ENCODE data around the gene CDH13. TPM values are rescaled to one million over a fixed set of nuclear protein-coding genes. Genes with fewer than 3 reads are reported as not detected.
A peak's percentile ranks its signal among the peaks of the same experiment; 100 is the strongest.

Gene CDH13
- total RNA-seq, 1 donor = 102 TPM

DNA sequence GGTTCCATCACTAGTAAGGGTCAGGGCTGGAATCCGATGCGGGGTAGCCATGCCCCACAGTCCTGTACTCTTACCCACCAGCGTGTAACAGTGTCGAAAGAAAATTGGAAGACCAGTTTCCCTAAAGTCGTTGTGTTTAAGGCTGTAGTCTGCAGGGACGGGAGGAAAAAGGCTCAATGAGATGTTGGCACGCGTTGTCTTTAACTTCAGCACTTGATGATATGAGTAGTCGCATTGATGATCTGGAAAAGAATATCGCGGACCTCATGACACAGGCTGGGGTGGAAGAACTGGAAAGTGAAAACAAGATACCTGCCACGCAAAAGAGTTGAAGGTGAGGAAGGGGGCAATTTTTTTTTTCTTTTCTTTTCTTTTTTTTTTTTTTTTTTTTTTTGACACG, 1182.3 kb downstream of the CDH13 start:
- Histone ChIP-seq H4K20me1 (ENCODE audit: insufficient read depth, low read length) (peaks cover 17% of the 10 kb centered on the region), H3K36me3 (ENCODE audit: insufficient read depth, low read length) (peaks cover 22% of the 10 kb centered on the region), H3K4me1 (ENCODE audit: insufficient read depth, low read length) (peaks cover 20% of the 10 kb centered on the region), H3K4me2 (ENCODE audit: insufficient read depth, low read length) (peak overlapping the region; percentile 99), H3K9me3 (ENCODE audit: low read depth, low read length) (no peaks in the 10 kb centered on the region), H3K4me3 (ENCODE audit: insufficient read depth, low read length) (peak overlapping the region; percentile 94), H3K79me2 (ENCODE audit: insufficient read depth, low read length) (peaks cover 45% of the 10 kb centered on the region), H3K27ac (ENCODE audit: low read depth, low read length) (peak overlapping the region; percentile 54), H3K27me3 (ENCODE audit: insufficient read depth, low read length) (no peaks in the 10 kb centered on the region), H2AFZ (ENCODE audit: low read length) (no peak overlapping the region)
- TF ChIP-seq, protein P1, sequence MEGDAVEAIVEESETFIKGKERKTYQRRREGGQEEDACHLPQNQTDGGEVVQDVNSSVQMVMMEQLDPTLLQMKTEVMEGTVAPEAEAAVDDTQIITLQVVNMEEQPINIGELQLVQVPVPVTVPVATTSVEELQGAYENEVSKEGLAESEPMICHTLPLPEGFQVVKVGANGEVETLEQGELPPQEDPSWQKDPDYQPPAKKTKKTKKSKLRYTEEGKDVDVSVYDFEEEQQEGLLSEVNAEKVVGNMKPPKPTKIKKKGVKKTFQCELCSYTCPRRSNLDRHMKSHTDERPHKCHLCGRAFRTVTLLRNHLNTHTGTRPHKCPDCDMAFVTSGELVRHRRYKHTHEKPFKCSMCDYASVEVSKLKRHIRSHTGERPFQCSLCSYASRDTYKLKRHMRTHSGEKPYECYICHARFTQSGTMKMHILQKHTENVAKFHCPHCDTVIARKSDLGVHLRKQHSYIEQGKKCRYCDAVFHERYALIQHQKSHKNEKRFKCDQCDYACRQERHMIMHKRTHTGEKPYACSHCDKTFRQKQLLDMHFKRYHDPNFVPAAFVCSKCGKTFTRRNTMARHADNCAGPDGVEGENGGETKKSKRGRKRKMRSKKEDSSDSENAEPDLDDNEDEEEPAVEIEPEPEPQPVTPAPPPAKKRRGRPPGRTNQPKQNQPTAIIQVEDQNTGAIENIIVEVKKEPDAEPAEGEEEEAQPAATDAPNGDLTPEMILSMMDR (IDR thresholded peaks at IDR 0.05; ENCODE audit: extremely low read depth, low read depth, low read length) = no peak
- no peak for DNase-seq (ENCODE audit: insufficient read length, low spot score, missing footprints)

DNA sequence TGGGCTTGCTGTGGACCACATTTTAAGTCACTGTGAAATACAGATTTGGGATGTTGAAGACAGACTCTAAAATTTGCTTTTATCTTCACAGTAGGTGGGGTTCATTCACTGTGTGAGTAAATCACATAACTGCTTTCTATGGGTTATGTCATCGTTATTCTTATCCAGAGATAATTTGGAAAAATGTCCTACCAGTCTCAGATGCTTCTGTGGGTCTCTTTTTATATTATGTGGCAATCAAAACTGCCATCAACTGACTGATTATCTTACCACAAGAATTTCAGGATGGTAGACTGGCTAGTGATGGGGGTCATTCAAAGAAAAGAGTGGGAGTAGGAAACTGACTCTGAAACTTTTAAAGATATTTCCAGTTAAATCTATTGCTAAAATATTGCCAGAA, 1184.1 kb downstream of the CDH13 start:
- peak overlapping the region; percentile 48 for H3K4me2 ChIP-seq (ENCODE audit: insufficient read depth, low read length)
- H3K27ac ChIP-seq (ENCODE audit: low read depth, low read length) = peak overlapping the region; percentile 61
- no peak overlapping the region for H3K4me3 ChIP-seq (ENCODE audit: insufficient read depth, low read length)

DNA sequence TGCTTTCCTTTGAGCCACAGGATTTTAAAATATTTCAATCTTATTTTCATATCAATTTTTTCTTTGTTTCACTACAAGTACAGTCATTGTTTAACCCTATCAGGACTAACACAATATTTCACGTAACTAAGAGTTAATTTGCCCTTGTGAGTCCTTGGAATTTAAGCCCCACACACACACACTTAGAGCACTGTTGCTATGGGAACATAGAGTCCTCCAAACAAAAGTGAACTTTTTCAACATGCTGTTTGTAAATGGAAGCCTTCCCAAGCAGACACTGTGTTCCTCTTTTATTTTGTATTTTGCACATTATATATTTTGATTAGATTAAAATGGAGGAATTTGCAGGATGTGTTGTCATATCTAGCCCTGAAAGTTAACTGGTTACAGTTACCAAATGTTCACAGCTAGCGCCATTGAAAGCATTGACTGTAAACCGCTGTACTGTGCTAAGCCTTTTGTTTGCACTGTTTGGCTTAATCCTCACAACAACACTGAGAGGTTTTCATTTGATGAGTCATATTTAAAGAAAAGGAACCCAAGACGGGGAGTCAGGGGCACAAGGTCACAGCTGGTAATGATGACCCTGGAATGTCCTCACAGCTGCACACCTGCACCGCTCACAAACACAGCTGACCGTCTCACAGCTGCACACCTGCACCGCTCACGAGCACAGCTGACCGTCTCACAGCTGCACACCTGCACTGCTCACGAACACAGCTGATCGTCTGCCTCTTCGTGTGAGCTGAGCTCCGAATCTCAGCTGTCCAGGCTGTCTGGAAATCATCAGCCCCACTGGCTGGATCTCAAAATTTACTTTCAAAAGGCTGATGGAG, 1187.3 kb downstream of the CDH13 start:
- Histone ChIP-seq H3K4me2 (ENCODE audit: insufficient read depth, low read length) (no peak overlapping the region), H3K4me1 (ENCODE audit: insufficient read depth, low read length) (peaks cover 21% of the 10 kb centered on the region), H3K27ac (ENCODE audit: low read depth, low read length) (no peak overlapping the region), H3K4me3 (ENCODE audit: insufficient read depth, low read length) (no peak overlapping the region), H3K36me3 (ENCODE audit: insufficient read depth, low read length) (peaks cover 22% of the 10 kb centered on the region), H3K9me3 (ENCODE audit: low read depth, low read length) (no peaks in the 10 kb centered on the region), H2AFZ (ENCODE audit: low read length) (no peak overlapping the region), H4K20me1 (ENCODE audit: insufficient read depth, low read length) (peaks cover 12% of the 10 kb centered on the region), H3K79me2 (ENCODE audit: insufficient read depth, low read length) (peaks cover 34% of the 10 kb centered on the region), H3K27me3 (ENCODE audit: insufficient read depth, low read length) (peaks cover 9% of the 10 kb centered on the region)
- peak; percentile 51 for DNase-seq (ENCODE audit: insufficient read length, low spot score, missing footprints)
- TF ChIP-seq, protein P1 (IDR thresholded peaks at IDR 0.05; ENCODE audit: extremely low read depth, low read depth, low read length) = no peak

More for the DNA sequence above, 1184.1 kb downstream of the CDH13 start:
- Histone ChIP-seq H3K9me3 (ENCODE audit: low read depth, low read length) (no peaks in the 10 kb centered on the region), H3K27me3 (ENCODE audit: insufficient read depth, low read length) (no peaks in the 10 kb centered on the region), H2AFZ (ENCODE audit: low read length) (no peak overlapping the region), H3K36me3 (ENCODE audit: insufficient read depth, low read length) (peaks cover 22% of the 10 kb centered on the region), H3K4me1 (ENCODE audit: insufficient read depth, low read length) (peaks cover 26% of the 10 kb centered on the region), H3K79me2 (ENCODE audit: insufficient read depth, low read length) (peaks cover 45% of the 10 kb centered on the region), H4K20me1 (ENCODE audit: insufficient read depth, low read length) (peaks cover 17% of the 10 kb centered on the region)
- DNase-seq (ENCODE audit: insufficient read length, low spot score, missing footprints) = peak; percentile 71
- TF ChIP-seq, protein P1 (IDR thresholded peaks at IDR 0.05; ENCODE audit: extremely low read depth, low read depth, low read length) = no peak

DNA sequence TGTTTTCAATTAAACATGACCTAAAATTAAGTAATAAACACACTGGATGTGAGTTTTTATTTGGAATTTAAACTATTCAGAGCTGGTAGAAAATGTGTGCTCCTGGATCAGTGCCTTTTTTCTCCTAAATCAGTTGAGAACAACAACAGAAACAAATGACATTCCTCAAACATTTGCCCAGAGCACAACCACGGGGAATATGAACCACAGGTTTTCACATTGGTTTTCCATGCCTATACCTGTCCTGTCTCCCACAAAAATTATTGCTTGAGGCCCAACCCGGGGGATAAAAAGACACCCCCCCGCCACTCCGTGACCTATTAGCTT, 1187.9 kb downstream of the CDH13 start:
- H3K4me1 ChIP-seq (ENCODE audit: insufficient read depth, low read length) = peaks cover 19% of the 10 kb centered on the region
- H3K27ac ChIP-seq (ENCODE audit: low read depth, low read length) = no peak overlapping the region
- H3K4me3 ChIP-seq (ENCODE audit: insufficient read depth, low read length) = no peak overlapping the region
- H3K4me2 ChIP-seq (ENCODE audit: insufficient read depth, low read length) = no peak overlapping the region
- no peak for DNase-seq (ENCODE audit: insufficient read length, low spot score, missing footprints)
- TF ChIP-seq, protein P1 (IDR thresholded peaks at IDR 0.05; ENCODE audit: extremely low read depth, low read depth, low read length) = no peak
- H2AFZ ChIP-seq (ENCODE audit: low read length) = no peak overlapping the region
- peaks cover 9% of the 10 kb centered on the region for H3K27me3 ChIP-seq (ENCODE audit: insufficient read depth, low read length)
- peaks cover 12% of the 10 kb centered on the region for H4K20me1 ChIP-seq (ENCODE audit: insufficient read depth, low read length)
- peaks cover 21% of the 10 kb centered on the region for H3K36me3 ChIP-seq (ENCODE audit: insufficient read depth, low read length)
- H3K79me2 ChIP-seq (ENCODE audit: insufficient read depth, low read length) = peaks cover 29% of the 10 kb centered on the region
- H3K9me3 ChIP-seq (ENCODE audit: low read depth, low read length) = no peaks in the 10 kb centered on the region
